GM12875 (cell line): ENCODE measurements around the gene SEC22C.

Experiments
- H3K4me3 ChIP-seq: one replicate; pipeline ENCODE4 v1.5.1; 2011; ENCODE audit warnings: low read depth, low read length, control low read depth
- TF ChIP-seq, protein P1 (sequence below): IDR thresholded peaks from 2 replicates; pipeline ENCODE4 v1.5.1; 2011; ENCODE audit warnings: low read depth, mild to moderate bottlenecking, control low read depth, inconsistent platforms, low read length, moderate library complexity, borderline replicate concordance; ENCODE audit not compliant: insufficient read depth

The SEC22C gene

DNA sequence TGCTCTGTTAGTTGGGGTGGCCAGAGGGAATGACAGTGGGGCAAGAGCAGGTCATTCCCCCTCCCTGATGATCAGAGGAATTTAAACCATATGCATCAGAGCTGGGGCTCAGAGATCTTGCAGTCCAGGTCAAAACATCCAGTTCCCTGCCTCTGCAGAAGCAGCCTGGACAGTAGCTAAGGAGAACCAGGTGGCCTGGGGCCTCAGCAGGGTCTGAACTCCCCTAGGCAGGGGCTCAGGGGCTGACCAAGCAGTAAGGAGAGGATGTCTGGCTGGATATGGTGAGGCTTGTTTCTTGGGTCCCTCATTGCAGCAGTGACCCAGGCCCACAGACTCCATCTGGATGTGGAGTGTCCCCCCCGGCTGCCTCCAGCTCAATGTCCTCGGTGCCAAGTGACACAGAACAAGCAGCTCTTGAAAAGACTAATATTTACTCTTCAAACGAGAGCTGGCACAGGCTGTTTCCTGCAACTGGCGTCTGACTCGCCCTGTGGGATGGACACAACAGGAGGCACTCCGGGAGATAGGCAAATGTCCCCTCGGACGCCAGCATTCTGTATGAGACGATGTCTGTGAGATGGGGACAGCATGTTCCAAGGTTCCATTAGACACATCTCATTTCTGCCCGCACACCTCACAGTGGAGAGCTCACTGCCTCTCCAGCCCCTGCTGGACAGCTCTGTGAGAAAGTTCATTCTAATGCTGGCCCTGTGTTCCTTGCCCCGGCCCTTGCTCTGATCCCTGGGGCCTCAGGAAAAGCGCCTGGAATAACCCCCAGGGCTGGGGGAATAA is 37.1 kb downstream of the SEC22C start:
- H3K4me3 ChIP-seq: no peak overlapping the region
- TF ChIP-seq, protein P1, sequence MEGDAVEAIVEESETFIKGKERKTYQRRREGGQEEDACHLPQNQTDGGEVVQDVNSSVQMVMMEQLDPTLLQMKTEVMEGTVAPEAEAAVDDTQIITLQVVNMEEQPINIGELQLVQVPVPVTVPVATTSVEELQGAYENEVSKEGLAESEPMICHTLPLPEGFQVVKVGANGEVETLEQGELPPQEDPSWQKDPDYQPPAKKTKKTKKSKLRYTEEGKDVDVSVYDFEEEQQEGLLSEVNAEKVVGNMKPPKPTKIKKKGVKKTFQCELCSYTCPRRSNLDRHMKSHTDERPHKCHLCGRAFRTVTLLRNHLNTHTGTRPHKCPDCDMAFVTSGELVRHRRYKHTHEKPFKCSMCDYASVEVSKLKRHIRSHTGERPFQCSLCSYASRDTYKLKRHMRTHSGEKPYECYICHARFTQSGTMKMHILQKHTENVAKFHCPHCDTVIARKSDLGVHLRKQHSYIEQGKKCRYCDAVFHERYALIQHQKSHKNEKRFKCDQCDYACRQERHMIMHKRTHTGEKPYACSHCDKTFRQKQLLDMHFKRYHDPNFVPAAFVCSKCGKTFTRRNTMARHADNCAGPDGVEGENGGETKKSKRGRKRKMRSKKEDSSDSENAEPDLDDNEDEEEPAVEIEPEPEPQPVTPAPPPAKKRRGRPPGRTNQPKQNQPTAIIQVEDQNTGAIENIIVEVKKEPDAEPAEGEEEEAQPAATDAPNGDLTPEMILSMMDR: no peak

DNA sequence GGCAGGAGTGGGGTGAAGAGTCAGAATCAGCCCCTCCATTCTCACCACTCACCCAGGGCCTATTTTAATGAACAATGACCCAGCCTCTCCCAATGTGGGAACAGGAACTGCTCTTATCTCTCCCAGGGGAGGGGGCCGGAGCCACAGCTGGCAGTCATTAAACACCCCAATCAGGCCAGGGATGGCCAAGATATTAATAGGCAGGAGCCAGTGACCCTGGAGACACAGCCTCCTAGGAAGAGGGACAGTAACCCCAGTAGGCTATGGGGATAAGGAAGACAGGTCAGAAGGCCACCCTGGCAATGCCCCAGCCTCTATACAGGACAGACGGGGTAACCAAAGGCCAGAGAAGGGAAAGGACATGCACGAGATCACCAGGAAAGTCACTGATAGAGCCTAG is 40.7 kb downstream of the SEC22C start:
- H3K4me3 ChIP-seq: no peak overlapping the region
- TF ChIP-seq, protein P1: no peak

DNA sequence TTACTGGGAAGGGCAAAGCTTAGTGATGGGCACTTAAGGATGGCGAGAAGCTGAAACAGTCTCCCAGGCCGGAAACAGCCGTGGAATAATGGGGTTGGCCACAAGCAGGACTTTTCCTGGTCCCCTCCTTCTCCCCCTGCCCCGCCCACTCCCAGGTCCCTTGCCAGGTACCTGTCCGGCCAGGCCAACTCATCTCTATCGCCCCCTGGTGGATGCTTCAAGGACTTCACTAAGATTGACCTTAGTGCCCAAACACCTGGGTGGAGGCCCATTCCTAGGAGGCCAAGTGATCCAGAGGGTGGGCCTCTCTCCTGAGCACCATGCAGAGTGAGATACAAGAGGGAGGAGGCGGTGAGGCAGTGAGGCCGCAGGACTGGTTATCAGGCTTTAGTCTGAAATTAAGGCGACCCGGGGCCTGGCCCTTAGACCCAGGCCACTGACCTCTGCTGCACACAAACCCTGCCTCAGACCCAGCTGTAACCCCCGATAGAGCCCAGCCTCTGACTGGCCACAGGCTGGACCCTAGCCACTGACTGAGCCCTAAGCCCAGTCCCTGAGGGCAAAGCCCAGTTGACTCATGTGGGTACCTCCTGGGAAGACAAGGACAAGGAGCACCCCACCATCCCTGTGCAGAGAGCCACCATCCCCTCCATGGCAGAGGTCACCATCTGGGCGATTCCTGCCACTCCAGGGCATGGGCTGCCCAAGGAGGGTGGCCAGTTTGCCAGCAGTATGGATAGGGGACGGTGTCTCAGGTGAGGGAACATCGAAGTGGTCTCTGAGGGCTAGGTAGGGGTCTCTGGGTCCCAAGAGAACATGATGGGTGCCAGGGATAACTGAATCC is 41.7 kb downstream of the SEC22C start:
- no peak overlapping the region for H3K4me3 ChIP-seq
- TF ChIP-seq, protein P1: peak; percentile 86

DNA sequence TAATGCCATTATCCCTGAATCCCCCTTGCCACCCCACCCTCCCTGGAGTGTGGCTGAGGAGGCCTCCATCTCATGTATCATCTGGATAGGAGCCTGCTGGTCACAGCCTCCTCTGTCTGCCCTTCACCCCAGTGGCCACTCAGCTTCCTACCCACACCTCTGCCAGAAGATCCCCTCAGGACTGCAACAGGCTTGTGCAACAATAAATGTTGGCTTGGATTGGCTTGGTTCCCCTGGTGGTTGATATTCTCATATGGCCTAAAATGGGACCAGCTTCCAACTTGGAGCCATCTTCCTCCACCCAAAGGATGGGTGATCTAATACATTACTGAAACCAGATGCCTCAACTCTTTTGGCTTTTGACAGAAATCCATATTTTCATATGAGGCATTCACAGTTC is 44.4 kb downstream of the SEC22C start:
- no peak overlapping the region for H3K4me3 ChIP-seq
- TF ChIP-seq, protein P1: no peak

DNA sequence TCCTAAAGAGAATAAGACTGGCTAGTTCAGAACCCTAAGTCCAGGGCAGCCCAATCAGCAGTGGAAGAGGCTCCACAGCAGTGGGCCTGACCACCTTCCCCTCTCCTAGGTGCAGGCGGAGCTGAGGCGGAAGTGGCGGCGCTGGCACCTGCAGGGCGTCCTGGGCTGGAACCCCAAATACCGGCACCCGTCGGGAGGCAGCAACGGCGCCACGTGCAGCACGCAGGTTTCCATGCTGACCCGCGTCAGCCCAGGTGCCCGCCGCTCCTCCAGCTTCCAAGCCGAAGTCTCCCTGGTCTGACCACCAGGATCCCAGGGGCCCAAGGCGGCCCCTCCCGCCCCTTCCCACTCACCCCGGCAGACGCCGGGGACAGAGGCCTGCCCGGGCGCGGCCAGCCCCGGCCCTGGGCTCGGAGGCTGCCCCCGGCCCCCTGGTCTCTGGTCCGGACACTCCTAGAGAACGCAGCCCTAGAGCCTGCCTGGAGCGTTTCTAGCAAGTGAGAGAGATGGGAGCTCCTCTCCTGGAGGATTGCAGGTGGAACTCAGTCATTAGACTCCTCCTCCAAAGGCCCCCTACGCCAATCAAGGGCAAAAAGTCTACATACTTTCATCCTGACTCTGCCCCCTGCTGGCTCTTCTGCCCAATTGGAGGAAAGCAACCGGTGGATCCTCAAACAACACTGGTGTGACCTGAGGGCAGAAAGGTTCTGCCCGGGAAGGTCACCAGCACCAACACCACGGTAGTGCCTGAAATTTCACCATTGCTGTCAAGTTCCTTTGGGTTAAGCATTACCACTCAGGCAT is 45.6 kb downstream of the SEC22C start:
- TF ChIP-seq, protein P1: peak; percentile 56; the same call in 1 of the 2 replicates
- no peak overlapping the region for H3K4me3 ChIP-seq

DNA sequence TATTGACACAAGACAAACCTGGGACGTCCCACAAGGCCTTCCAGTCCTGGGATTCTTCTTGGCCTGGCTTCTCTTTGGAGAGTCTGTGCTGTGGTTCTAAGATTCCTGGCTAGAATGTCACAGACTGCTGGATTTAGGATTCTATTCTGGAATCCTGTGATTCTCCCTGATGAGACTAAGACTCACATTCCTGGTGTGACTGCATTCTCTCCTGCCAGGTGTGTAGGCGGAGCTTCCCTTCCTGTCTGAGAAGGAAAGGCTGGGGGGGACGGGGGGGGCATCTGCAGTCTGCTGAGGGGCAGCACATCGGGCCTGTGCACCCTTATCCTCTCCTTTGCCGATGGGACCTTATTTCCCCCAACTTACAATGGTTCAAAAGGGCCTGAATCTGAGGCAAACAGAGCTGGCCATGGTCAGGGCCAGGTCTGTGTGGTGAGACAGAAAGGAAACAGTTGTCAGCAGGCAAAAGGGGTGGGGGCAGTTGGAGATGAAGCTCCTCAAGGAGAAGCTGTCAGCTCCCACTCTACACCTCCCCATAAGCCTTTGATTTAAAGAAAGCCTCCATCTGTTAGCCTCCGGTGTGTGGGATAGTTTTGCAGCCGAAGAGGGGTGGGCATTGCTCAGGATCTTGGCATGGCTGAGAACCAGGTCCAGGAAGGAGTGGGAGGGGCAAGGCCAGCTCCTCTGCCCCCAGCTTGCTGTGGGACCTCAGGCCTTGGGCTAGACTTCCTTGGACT is 48.4 kb downstream of the SEC22C start:
- no peak overlapping the region for H3K4me3 ChIP-seq

More for the DNA sequence above, 48.4 kb downstream of the SEC22C start:
- TF ChIP-seq, protein P1: no peak
